HG03469 (cell line): ENCODE measurements around the gene CSH1.
"Not testable (repeated sequence)": the region's sequence is repeated elsewhere in the genome, so short reads cannot be mapped to it uniquely, and the experiment has no call there.

Source experiments
- ATAC-seq: cut with Tn5 transposase; IDR thresholded peaks from one replicate; pipeline ENCODE4 v1.9.1; 2021; ENCODE audit warnings: mild to moderate bottlenecking, moderate library complexity, moderate number of reproducible peaks; ENCODE audit not compliant: unreplicated experiment

Gene CSH1

GRCh38 chr17:63928966-63929695 is 32.8 kb upstream of the CSH1 start:
- ATAC-seq = no peak

GRCh38 chr17:63928172-63928666 is 31.8 kb upstream of the CSH1 start:
- ATAC-seq = no peak

- ATAC-seq = no peak
These were observed 31.2 kb upstream of the CSH1 start for GRCh38 chr17:63927464-63928171.

- no peak for ATAC-seq
These were observed 29.8 kb upstream of the CSH1 start for GRCh38 chr17:63926164-63926563.

GRCh38 chr17:63925615-63926014 is 29.2 kb upstream of the CSH1 start:
- ATAC-seq = no peak

GRCh38 chr17:63922402-63922801 is 26.0 kb upstream of the CSH1 start:
- ATAC-seq = not testable (repeated sequence)

- not testable (repeated sequence) for ATAC-seq
These were observed 24.4 kb upstream of the CSH1 start for GRCh38 chr17:63920779-63921178.

GRCh38 chr17:63920050-63920449 is 23.7 kb upstream of the CSH1 start:
- not testable (repeated sequence) for ATAC-seq

GRCh38 chr17:63919311-63919723 is 22.9 kb upstream of the CSH1 start:
- ATAC-seq = no peak

- not testable (repeated sequence) for ATAC-seq
These were observed 22.5 kb upstream of the CSH1 start, which contains the start of gene GH1 for GRCh38 chr17:63918789-63919305. GH1 (minus strand) TSS chr17:63918839; CDS start chr17:63918776, 63 bp downstream.

GRCh38 chr17:63918305-63918704 is 21.9 kb upstream of the CSH1 start:
- ATAC-seq = no peak

GRCh38 chr17:63917646-63918045 is 21.3 kb upstream of the CSH1 start:
- no peak for ATAC-seq

- not testable (repeated sequence) for ATAC-seq
These were observed 20.8 kb upstream of the CSH1 start for GRCh38 chr17:63917206-63917605.

GRCh38 chr17:63916566-63917185 is 20.3 kb upstream of the CSH1 start:
- no peak for ATAC-seq

- ATAC-seq = not testable (repeated sequence)
These were observed 19.4 kb upstream of the CSH1 start for GRCh38 chr17:63915753-63916152.

- no peak for ATAC-seq
These were observed 18.1 kb upstream of the CSH1 start for GRCh38 chr17:63914471-63914870.

GRCh38 chr17:63911657-63912100 is 15.3 kb upstream of the CSH1 start:
- ATAC-seq = no peak

- ATAC-seq = no peak
These were observed 14.8 kb upstream of the CSH1 start, which contains the start of gene CSHL1 for GRCh38 chr17:63911041-63911635. CSHL1 (minus strand) TSS chr17:63911258; CDS start chr17:63911196, 62 bp downstream.

GRCh38 chr17:63910096-63910495 is 13.7 kb upstream of the CSH1 start:
- ATAC-seq = no peak

GRCh38 chr17:63909586-63909985 is 13.2 kb upstream of the CSH1 start:
- not testable (repeated sequence) for ATAC-seq
